GM12801 (cell line): ENCODE measurements around the gene PIP.

ENCODE experiments used
- TF ChIP-seq, protein P1 (sequence below): IDR thresholded peaks from one replicate; pipeline ENCODE4 v1.5.1; 2011; ENCODE audit warnings: control low read depth; ENCODE audit not compliant: insufficient read length; ENCODE audit errors: extremely low read depth

Gene PIP

DNA sequence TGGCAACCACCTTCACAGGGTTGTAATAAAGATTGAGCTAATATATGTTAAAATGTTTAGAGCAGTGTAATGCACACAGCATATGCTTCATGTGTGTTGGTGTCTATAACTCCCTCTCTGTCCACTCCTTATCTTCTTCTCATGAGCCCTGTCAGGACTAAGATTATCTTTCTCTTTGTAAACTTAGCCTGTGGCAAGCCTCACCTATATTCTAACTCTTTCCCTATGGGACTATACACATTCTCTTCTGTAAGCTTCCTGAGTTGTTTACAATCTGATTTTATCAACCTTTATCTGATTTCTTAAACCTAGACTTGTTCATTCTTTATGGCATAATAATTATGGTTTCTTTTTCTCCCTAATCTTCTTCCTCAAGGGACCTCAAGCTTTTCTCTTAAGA is 2.4 kb upstream of the PIP start:
- TF ChIP-seq, protein P1, sequence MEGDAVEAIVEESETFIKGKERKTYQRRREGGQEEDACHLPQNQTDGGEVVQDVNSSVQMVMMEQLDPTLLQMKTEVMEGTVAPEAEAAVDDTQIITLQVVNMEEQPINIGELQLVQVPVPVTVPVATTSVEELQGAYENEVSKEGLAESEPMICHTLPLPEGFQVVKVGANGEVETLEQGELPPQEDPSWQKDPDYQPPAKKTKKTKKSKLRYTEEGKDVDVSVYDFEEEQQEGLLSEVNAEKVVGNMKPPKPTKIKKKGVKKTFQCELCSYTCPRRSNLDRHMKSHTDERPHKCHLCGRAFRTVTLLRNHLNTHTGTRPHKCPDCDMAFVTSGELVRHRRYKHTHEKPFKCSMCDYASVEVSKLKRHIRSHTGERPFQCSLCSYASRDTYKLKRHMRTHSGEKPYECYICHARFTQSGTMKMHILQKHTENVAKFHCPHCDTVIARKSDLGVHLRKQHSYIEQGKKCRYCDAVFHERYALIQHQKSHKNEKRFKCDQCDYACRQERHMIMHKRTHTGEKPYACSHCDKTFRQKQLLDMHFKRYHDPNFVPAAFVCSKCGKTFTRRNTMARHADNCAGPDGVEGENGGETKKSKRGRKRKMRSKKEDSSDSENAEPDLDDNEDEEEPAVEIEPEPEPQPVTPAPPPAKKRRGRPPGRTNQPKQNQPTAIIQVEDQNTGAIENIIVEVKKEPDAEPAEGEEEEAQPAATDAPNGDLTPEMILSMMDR = no peak

DNA sequence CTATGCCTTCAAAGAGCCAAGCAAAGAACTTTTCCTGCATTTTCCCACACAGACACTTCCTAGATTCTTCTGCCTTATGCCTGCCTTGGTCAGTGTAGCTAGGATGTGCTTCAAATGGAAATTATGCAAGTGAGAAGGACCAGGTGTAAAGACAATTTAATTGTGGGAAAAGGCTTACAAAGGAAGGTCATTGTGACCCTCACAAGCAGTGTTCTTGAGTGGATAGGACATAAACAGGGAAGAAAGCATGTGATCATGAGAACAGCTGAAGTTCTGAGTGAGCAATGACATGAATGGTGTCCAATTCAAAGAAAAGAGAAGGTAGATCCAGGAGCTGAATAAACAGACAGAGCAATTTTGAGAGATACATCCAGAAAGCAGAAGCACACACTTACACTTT is 1.3 kb upstream of the PIP start:
- TF ChIP-seq, protein P1 = no peak

DNA sequence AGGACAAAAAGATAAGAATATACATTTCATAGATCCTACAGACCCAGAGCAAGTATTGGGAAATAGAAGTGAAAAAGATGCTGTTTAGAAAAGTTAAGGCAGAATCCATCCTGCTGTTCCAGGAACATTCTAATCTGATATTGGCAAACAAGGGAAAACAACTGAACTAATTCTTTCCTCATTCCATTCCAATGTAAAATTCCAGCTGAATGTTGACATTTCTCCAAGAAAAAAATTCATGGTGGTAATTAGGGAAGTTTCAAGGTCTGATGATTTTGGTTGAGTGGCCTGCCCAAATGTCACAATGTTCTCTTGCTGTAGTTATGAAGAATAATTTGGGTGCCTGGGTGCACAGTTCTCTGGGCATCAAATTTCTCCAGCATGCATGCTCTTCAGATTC is 15.2 kb downstream of the PIP start:
- TF ChIP-seq, protein P1 = no peak

DNA sequence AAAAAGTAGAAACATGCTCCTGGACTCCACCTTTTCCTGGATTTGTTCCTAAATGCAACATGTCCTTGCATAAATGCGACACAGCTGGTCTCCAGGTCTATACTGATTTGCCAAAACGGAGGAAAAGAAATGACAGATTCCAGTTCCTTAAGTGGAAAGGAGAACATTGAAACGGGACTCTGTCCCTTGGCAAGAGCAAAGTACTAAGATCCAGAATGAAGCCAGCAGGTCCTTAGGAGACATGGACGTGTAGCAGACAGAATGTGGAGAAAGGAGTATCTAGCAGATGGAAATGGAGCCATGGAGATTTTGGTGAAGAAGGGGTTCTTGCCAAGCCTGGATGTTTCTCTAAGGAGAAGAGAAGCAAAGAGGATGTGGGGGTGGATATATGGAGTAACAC is 16.2 kb downstream of the PIP start:
- TF ChIP-seq, protein P1 = no peak

DNA sequence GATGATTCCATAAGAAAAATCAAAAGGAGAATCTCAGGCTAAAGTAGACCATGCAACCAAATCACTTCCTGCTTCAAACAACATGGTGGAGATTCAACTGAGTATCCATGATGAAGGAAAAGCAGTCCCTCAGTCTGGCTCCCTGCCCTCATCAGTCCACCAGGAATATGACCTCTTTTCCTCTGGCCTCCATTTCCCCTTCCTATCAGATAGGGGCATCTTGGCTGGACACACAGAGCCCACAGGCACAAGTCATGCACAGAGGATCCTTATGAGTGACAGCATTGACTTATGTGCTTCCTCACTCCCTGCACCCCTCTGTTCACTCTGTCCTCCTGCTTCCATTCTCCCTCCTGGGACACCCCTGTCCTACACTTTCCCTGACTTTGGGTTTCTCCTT is 16.8 kb downstream of the PIP start:
- TF ChIP-seq, protein P1 = no peak

DNA sequence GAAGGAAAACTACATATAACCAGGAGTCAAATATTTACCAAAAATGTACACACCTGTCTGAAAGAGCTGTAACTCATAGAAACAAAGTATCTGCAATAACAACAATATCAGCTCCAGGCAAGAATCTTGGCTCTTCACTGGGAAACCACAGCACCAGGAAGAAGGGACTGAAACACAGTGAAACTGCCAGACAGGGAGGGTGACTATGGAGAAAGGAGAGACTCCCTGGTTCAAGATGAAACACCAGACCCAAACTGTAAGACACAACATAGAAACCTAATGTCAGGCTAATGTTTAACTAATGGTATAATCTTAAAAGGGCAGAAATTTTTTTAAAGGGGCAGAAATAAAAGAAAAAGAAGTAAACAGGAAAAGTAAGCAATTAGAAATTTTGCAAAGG is 39.8 kb downstream of the PIP start:
- TF ChIP-seq, protein P1 = no peak

DNA sequence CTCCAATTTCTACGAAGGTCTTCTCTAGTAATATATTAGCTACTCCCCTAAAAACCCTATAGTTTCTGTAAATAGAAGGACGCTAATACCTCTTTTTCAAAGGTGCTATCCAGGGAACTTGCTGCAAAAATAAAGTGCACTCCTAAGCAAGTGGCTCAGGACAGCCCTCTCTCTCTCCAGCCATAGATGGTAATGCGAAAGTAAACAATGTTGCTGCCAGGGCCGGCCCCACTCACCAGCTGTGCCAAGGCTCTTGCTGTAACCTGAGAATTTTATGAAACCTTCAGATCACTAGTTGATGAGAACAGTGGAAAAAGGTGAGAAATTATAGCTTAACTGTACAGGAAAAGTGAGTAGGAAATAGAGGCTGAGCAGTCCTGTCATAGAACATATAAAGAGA is 40.5 kb downstream of the PIP start:
- TF ChIP-seq, protein P1 = no peak

DNA sequence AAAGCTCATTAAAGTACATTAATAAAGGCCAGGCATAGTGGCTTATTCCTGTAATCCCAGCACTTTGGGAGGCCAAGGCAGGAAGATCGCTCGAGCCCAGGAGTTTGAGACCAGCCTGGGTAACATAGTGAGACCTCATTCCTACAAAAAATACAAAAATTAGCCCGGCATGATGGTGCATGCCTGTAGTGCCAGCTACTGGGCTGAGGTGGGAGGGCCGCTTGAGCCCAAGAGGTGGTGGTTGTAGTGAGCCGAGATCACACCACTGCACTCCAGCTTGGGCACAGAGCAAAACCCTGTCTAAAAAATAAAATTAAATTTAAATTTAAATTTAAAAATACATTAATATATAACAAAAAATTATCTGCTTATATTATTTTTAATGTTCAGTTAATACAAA is 44.3 kb downstream of the PIP start:
- TF ChIP-seq, protein P1 = no peak
